PC-9 (cell line): ENCODE data around the gene SH3PXD2A.

ENCODE experiments used
- EZH2 ChIP-seq: fragments of 200-600 bp; sonication (generic); IDR thresholded peaks from 2 replicates; pipeline ENCODE4 v1.8.0; 2017; ENCODE audit warnings: antibody characterized with exemption, low read depth
- TF ChIP-seq, protein P1 (sequence below): fragments of 200-600 bp; sonication (generic); conservative IDR thresholded peaks from 2 replicates; pipeline ENCODE4 v1.6.1; 2017; ENCODE audit warnings: mixed run types, antibody characterized with exemption, mild to moderate bottlenecking, moderate library complexity

DNA sequence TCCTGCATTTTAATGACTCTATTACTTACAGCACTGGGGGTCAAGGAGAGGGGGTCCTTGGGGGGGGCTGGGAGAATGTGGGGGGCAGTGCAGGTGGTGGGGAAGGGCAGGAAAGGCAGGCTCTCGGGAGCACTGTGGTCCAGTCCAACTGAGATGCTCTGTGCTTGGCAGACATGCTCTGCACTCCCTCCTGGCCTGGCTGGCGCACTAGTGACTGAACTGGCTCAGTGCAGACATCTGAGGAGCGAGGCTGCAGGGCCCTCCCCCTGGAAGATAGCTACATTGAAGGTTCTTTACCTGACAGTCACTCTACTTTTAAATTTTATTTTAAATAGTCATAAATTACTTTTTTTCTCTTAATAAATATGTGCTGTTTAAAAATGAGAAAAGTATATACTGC, 256.2 kb downstream of the SH3PXD2A start:
- TF ChIP-seq, protein P1, sequence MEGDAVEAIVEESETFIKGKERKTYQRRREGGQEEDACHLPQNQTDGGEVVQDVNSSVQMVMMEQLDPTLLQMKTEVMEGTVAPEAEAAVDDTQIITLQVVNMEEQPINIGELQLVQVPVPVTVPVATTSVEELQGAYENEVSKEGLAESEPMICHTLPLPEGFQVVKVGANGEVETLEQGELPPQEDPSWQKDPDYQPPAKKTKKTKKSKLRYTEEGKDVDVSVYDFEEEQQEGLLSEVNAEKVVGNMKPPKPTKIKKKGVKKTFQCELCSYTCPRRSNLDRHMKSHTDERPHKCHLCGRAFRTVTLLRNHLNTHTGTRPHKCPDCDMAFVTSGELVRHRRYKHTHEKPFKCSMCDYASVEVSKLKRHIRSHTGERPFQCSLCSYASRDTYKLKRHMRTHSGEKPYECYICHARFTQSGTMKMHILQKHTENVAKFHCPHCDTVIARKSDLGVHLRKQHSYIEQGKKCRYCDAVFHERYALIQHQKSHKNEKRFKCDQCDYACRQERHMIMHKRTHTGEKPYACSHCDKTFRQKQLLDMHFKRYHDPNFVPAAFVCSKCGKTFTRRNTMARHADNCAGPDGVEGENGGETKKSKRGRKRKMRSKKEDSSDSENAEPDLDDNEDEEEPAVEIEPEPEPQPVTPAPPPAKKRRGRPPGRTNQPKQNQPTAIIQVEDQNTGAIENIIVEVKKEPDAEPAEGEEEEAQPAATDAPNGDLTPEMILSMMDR: no peak
- no peak for TF ChIP-seq EZH2
